Vagina (tissue), 2 donors: Measurements from ENCODE around the gene STIM2. TPM values are rescaled to one million over a fixed set of nuclear protein-coding genes. Genes with fewer than 3 reads are reported as not detected.

Experiments used
- DNase-seq, 2 donors: peaks; one replicate each; pipeline ENCODE4 v3.0.0-alpha.2; 2017; ENCODE audit errors: extremely low spot score in 2 of 2
- H3K27ac ChIP-seq: fragments of 200-600 bp; sonication (generic); one replicate; pipeline ENCODE4 v1.5.1; 2019
- H3K27me3 ChIP-seq: fragments of 200-600 bp; sonication (generic); one replicate; pipeline ENCODE4 v1.5.1; 2019
- H3K36me3 ChIP-seq, 2 donors: fragments of 200-600 bp; sonication (generic); one replicate each; pipeline ENCODE4 v1.5.1; 2017 to 2019
- H3K4me1 ChIP-seq: fragments of 200-600 bp; sonication (generic); one replicate; pipeline ENCODE4 v1.5.1; 2019
- H3K4me3 ChIP-seq, 2 donors: fragments of 200-600 bp; sonication (generic); 1 replicate in 1 of 2; 2 replicates in 1 of 2; pipeline ENCODE4 v1.5.1; 2016 to 2019
- H3K9me3 ChIP-seq: fragments of 200-600 bp; sonication (generic); one replicate; pipeline ENCODE4 v1.5.1; 2019
- POLR2A ChIP-seq, 2 donors: fragments of 450-650 bp; IDR thresholded peaks; one replicate each; pipeline ENCODE4 v1.6.1; 2017; ENCODE audit warnings: antibody characterized with exemption in 2 of 2, mild to moderate bottlenecking in 2 of 2, moderate library complexity in 2 of 2
- POLR2AphosphoS5 ChIP-seq, 2 donors: sonication (generic); formaldehyde crosslinking; IDR thresholded peaks; one replicate each; pipeline ENCODE4 v1.9.0; 2017; ENCODE audit warnings: antibody characterized with exemption in 2 of 2, mild to moderate bottlenecking in 2 of 2, low read depth in 1 of 2; ENCODE audit not compliant: insufficient read depth in 1 of 2
- intact Hi-C: fragments of 100-400 bp; cut with DNase I; formaldehyde crosslinking; loops from one replicate; pipeline ENCODE4 v1.15.1; 2023
- total RNA-seq: library from RNA; depleted of rRNA; stranded (reverse); fragments of >200 nt; gene quantifications from one replicate; pipeline ENCODE4 v1.2.3, GENCODE V29; 2016
- TF ChIP-seq, protein P1 (sequence below), 3 experiments: fragments of 450-650 bp in 2 of 3; fragments of 200-600 bp in 1 of 3; sonication (generic) in 1 of 3; IDR thresholded peaks; one replicate each; pipeline ENCODE4 v1.5.1; 2017 to 2019; ENCODE audit warnings: antibody characterized with exemption in 3 of 3, mild to moderate bottlenecking in 2 of 3, moderate library complexity in 2 of 3

Gene STIM2
- total RNA-seq, 1 donor from 2014 or later: 39.5 TPM

- intact Hi-C loops: no loop called here
- no peak for TF ChIP-seq POLR2AphosphoS5 (IDR thresholded peaks at IDR 0.05; ENCODE audit: insufficient read depth in 1 of 2, low read depth in 1 of 2)
- TF ChIP-seq POLR2A (IDR thresholded peaks at IDR 0.05): no peak
- TF ChIP-seq, protein P1, sequence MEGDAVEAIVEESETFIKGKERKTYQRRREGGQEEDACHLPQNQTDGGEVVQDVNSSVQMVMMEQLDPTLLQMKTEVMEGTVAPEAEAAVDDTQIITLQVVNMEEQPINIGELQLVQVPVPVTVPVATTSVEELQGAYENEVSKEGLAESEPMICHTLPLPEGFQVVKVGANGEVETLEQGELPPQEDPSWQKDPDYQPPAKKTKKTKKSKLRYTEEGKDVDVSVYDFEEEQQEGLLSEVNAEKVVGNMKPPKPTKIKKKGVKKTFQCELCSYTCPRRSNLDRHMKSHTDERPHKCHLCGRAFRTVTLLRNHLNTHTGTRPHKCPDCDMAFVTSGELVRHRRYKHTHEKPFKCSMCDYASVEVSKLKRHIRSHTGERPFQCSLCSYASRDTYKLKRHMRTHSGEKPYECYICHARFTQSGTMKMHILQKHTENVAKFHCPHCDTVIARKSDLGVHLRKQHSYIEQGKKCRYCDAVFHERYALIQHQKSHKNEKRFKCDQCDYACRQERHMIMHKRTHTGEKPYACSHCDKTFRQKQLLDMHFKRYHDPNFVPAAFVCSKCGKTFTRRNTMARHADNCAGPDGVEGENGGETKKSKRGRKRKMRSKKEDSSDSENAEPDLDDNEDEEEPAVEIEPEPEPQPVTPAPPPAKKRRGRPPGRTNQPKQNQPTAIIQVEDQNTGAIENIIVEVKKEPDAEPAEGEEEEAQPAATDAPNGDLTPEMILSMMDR (IDR thresholded peaks at IDR 0.05): no peak
- peaks cover 21% of the 10 kb centered on the region for H3K4me1 ChIP-seq
- no peak for DNase-seq
- no peaks in the 10 kb centered on the region for H3K27me3 ChIP-seq
- H3K36me3 ChIP-seq: no peaks in the 10 kb centered on the region
- no peaks in the 10 kb centered on the region for H3K9me3 ChIP-seq
- no peak overlapping the region for H3K4me3 ChIP-seq
- H3K27ac ChIP-seq: no peak overlapping the region
These were observed 6.1 kb downstream of the STIM2 start for GRCh38 chr4:26866781-26867180.

- no peaks in the 10 kb centered on the region for H3K36me3 ChIP-seq
- H3K27ac ChIP-seq: no peak overlapping the region
- TF ChIP-seq, protein P1 (IDR thresholded peaks at IDR 0.05): no peak
- TF ChIP-seq POLR2A (IDR thresholded peaks at IDR 0.05): no peak
- no peak for TF ChIP-seq POLR2AphosphoS5 (IDR thresholded peaks at IDR 0.05; ENCODE audit: insufficient read depth in 1 of 2, low read depth in 1 of 2)
- intact Hi-C loops: no loop called here
- H3K4me3 ChIP-seq: no peak overlapping the region
- H3K9me3 ChIP-seq: no peaks in the 10 kb centered on the region
- H3K27me3 ChIP-seq: no peaks in the 10 kb centered on the region
- DNase-seq: no peak
- peaks cover 9% of the 10 kb centered on the region for H3K4me1 ChIP-seq
These were observed 7.5 kb downstream of the STIM2 start for GRCh38 chr4:26867914-26868684.

- Histone ChIP-seq H3K27ac (no peak overlapping the region), H3K36me3 (no peaks in the 10 kb centered on the region), H3K4me1 (peaks cover 4% of the 10 kb centered on the region), H3K4me3 (no peak overlapping the region), H3K9me3 (no peaks in the 10 kb centered on the region), H3K27me3 (no peaks in the 10 kb centered on the region)
- no peak for TF ChIP-seq POLR2AphosphoS5 (IDR thresholded peaks at IDR 0.05; ENCODE audit: insufficient read depth in 1 of 2, low read depth in 1 of 2)
- TF ChIP-seq, protein P1 (IDR thresholded peaks at IDR 0.05): no peak
- TF ChIP-seq POLR2A (IDR thresholded peaks at IDR 0.05): no peak
- no peak for DNase-seq
- intact Hi-C loops: no loop called here
These were observed 10.1 kb downstream of the STIM2 start for GRCh38 chr4:26870576-26871262.

GRCh38 chr4:26871611-26872010 lies 11.0 kb downstream of the STIM2 start:
- Histone ChIP-seq H3K36me3 (no peaks in the 10 kb centered on the region), H3K27me3 (no peaks in the 10 kb centered on the region), H3K9me3 (no peaks in the 10 kb centered on the region), H3K27ac (no peak overlapping the region), H3K4me3 (no peak overlapping the region), H3K4me1 (no peaks in the 10 kb centered on the region)
- TF ChIP-seq POLR2A (IDR thresholded peaks at IDR 0.05) (no peak), POLR2AphosphoS5 (IDR thresholded peaks at IDR 0.05; ENCODE audit: insufficient read depth in 1 of 2, low read depth in 1 of 2) (no peak)
- TF ChIP-seq, protein P1 (IDR thresholded peaks at IDR 0.05): no peak
- intact Hi-C loops: no loop called here
- no peak for DNase-seq
